Smooth muscle cell of the brain vasculature (primary cell): ENCODE results near the gene SOCS2.
"Not testable (repeated sequence)": the region's sequence is repeated elsewhere in the genome, so short reads cannot be mapped to it uniquely, and the experiment has no call there.

ENCODE experiments used
- DNase-seq: peaks from one replicate; pipeline ENCODE4 v3.0.0-alpha.2; 2012; ENCODE audit warnings: low read depth, low spot score

The SOCS2 gene

GRCh38 chr12:93593843-93594242 is 21.4 kb downstream of the SOCS2 start:
- no peak for DNase-seq

- no peak for DNase-seq
Measured at GRCh38 chr12:93594766-93595311, 22.4 kb downstream of the SOCS2 start.

- DNase-seq = no peak
Measured at GRCh38 chr12:93595351-93595750, 22.9 kb downstream of the SOCS2 start.

GRCh38 chr12:93597608-93598007 is 25.1 kb downstream of the SOCS2 start:
- DNase-seq = no peak

GRCh38 chr12:93599192-93599591 is 26.7 kb downstream of the SOCS2 start:
- DNase-seq = no peak

- no peak for DNase-seq
Measured at GRCh38 chr12:93601591-93601990, 29.1 kb downstream of the SOCS2 start.

GRCh38 chr12:93602897-93603668 is 30.6 kb downstream of the SOCS2 start:
- no peak for DNase-seq

GRCh38 chr12:93603762-93604161 is 31.3 kb downstream of the SOCS2 start:
- DNase-seq = no peak

- no peak for DNase-seq
Measured at GRCh38 chr12:93608313-93608712, 35.8 kb downstream of the SOCS2 start.

GRCh38 chr12:93609281-93610192 is 37.1 kb downstream of the SOCS2 start:
- DNase-seq = no peak

- DNase-seq = no peak
Measured at GRCh38 chr12:93612776-93613175, 40.3 kb downstream of the SOCS2 start.

GRCh38 chr12:93614917-93615596 is 42.6 kb downstream of the SOCS2 start:
- no peak for DNase-seq

- no peak for DNase-seq
Measured at GRCh38 chr12:93616584-93617101, 44.2 kb downstream of the SOCS2 start.

- no peak for DNase-seq
Measured at GRCh38 chr12:93618891-93619410, 46.5 kb downstream of the SOCS2 start.

- DNase-seq = no peak
Measured at GRCh38 chr12:93621986-93622385, 49.5 kb downstream of the SOCS2 start.

GRCh38 chr12:93622485-93622884 is 50.0 kb downstream of the SOCS2 start:
- no peak for DNase-seq

GRCh38 chr12:93624595-93625294 is 52.3 kb downstream of the SOCS2 start:
- peak; percentile 77 for DNase-seq

GRCh38 chr12:93625295-93625645 is 52.8 kb downstream of the SOCS2 start:
- DNase-seq = not testable (repeated sequence)

GRCh38 chr12:93626160-93626559 is 53.7 kb downstream of the SOCS2 start:
- DNase-seq = no peak
